HG03469 (cell line): Measurements from ENCODE around the gene SARDH.
"Not testable (repeated sequence)": the region's sequence is repeated elsewhere in the genome, so short reads cannot be mapped to it uniquely, and the experiment has no call there.

Source experiments
- ATAC-seq: cut with Tn5 transposase; IDR thresholded peaks from one replicate; pipeline ENCODE4 v1.9.1; 2021; ENCODE audit warnings: mild to moderate bottlenecking, moderate library complexity, moderate number of reproducible peaks; ENCODE audit not compliant: unreplicated experiment

SARDH gene

GRCh38 chr9:133777068-133777791 lies 39.1 kb upstream of the SARDH start:
- ATAC-seq: no peak

DNA sequence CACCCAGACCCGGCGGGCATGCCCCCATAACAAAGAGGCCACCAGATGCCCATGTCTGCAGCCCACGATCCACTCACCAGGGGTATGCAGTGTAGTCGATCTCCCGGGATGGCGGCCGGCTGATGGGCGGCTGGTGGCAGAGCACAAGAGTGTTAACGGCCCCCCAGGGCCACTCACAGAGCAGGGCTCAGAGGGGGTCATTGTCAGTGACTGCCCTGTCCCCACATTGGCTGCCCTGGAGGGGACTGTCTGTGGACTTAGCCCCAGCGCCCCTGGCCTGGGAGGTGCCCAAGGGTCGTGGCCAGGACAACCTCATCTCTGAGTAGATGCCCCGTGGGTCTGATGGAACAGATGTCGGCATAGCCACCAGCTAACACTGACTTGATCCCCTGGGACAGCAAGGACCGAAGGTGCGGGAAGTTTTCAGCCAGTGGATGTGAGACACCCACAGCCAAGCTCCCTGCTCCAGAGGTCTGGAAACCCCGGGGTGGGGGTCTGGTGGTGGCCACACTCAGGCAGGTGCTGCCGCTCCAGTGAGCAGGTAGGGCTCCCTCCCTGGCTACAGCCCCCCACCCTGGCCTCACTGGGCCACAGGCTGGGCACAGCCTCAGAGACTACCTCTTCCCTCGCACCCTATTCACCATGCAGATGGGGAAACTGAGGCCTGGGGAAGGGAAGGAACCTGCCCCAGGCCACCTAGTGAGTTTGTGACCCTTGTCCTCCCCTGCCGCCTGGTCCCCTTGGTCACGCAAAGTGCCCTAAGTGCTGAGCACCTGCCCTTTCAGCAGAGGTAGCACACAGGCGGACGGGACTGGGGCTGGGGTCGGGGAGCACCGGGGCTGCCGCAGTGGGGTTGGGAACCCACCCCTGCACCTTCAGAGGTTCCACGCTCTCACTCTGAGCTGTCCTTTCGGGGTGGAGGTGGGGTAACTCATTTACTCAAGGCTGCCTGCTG lies 38.1 kb upstream of the SARDH start:
- ATAC-seq: no peak

- no peak for ATAC-seq
Measured at GRCh38 chr9:133775291-133775690, 37.1 kb upstream of the SARDH start.

DNA sequence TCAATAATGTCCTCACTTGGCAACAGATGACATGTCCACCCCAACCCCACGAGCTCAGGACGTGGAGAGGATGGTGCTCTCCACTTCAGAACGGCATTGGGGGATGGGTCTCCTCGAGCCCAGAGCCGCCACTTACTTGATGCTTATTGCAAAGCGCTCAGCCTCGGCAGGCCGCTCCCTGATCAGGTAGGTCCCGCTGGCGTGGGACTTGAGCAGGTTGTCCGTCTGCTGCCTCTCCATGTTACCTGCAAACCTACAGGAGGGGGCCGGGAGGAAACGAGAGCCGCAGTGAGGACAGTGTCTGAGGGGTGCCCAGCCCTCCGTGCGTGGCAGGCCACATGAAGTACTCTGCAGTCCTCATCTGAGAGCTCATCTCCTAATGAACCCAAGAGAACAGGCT lies 36.6 kb upstream of the SARDH start:
- ATAC-seq: no peak

GRCh38 chr9:133773889-133774655 lies 35.9 kb upstream of the SARDH start:
- ATAC-seq: no peak

DNA sequence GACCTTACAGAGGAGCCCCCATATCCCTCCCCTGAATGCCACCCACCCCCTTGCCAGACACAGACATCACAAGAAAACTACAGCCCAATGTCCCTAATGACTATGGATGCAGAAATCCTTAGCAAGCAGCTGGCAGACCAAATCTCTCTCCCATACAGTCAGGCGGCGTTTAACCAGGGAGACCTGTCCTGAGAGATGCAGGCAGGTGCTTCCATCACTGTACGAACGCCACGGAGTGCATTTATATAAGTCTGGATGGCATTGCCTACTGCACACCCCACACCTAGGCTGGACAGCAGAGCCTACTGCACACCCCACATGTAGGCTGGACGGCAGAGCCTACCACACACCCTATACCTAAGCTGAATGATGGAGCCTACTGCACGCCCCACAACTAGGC lies 34.4 kb upstream of the SARDH start:
- no peak for ATAC-seq

DNA sequence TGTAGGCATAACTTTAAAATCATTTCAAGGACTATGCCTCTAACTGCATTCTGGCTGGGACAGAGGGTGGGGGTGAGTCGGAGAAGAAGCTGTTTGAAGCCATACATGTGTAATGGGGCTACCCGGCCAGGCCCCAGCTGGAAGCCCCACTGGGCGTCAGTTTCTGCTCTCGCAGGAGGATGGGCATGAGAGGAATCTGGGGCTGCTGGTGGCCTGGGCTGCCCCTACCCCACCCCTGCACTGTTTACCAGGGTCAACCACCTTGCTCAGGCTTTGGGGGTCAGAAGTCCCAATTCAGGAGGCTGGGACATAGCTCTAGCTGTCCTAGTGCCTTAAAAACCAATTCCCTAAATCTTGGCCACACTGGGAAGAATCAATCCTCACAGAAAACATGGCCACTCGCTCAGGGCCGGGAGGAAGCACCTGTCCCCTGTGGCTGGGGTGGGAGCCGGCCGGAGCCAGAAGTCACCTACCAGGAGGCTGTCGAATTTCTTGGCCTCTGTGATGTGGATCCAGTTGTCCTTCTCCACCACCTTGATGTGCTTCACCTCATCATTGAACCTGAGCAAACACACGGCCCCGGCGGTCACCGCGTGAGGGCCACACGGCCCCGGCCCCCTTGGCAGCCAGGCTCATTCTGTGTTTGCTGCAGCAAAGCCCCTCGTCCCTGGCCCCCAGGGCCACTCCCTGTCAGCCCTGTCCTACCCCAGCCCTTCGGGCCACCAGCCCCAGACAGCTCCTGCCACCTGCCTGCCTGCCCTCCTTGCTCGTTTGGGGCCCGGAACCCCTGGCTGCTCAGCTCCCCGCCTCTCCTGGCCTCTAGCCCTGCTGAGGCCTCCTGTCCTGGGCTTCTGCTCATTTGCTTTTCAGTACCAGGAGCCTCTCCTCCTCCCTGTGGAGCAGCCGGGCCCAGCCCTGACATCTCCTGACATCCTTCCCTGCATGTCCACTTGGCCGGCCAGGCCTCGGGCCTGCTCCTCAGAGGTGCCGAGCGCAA lies 33.6 kb upstream of the SARDH start:
- ATAC-seq: no peak

DNA sequence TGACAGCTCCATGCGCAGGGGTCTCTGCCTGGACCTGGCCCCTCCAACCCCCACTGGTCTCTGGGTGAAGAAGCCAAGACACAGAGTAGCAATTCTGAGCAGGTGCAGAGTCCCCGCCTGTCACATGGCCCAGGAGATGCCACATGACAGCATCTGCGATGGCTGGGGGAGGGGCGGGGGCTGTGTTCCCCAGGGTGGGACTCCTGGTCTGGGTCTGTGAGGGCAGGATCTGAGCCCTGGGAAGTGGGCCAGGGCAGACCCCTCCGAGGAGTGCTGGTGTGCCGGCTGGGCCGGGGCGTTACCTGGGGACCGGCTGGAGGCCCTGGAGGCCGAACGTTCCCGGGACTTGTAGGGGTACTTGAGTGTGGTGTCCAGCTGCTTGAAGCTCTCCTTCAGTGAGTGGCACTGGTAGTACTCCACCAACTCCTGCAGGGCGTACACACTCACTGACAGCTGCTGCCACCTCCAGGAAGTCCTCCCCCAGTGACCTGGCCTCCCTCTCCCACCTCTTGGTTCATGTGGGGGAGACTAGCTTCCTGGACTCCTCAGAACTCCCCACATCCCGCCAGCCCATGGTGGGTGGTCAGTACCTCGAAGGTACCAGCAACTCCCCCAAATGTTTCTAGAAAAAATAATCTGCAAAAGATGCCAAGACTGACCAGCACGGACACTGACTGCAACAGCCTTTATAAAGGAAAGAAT lies 32.1 kb upstream of the SARDH start:
- ATAC-seq: no peak

- ATAC-seq: no peak
Measured at GRCh38 chr9:133769511-133770075, 31.4 kb upstream of the SARDH start.

DNA sequence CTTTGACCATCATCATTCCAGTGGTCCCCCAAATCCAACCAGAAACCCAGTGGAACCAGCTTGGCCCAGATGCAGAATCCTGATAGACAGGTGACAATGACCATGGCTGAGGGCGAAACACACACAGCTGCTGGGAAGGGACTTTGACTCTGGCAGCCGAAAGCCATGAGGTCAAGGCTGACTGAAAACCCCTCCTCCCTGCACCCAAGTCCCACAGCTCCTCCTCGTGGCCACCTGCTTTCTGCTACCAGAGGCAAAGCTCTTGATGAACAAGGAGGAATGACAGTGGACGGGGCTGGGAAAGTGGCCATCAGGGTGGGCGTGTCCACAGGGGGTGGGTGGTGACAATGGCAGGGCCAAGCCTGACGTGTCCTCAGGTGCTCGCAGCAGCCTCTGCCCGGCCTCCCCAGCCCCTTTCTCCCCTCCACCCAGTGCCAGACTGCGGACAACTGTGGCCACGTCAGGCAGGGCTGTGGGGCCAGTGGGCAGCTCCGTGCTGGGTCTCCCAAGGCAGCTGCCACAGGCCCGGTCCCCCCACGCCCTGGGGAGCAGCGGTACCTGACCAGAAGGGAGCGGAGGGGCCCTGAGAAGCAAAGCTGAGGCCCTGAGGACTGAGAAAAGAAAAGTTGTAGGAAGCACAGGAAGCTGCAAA lies 30.8 kb upstream of the SARDH start:
- ATAC-seq: no peak

- no peak for ATAC-seq
Measured at GRCh38 chr9:133768371-133768858, 30.3 kb upstream of the SARDH start.

GRCh38 chr9:133767625-133768024 lies 29.5 kb upstream of the SARDH start:
- no peak for ATAC-seq

DNA sequence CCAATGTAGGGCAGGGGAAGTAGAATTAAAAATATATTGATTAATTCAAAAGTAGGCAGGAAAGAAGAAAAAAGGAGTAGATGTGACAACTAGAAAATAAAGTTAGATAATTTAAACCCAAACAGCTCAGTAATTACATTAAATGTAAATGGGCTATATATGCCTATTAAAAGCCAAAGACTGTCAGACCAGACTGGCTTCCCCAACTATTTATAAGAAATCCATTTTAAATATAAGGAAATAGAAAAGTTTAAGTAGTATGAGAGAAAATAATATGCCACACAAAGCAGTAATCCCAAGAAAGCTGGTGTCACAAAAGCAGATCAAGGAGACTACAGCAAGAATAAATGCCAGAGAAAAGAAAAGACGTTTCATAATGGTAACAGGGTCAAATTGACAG lies 28.9 kb upstream of the SARDH start:
- ATAC-seq: no peak

DNA sequence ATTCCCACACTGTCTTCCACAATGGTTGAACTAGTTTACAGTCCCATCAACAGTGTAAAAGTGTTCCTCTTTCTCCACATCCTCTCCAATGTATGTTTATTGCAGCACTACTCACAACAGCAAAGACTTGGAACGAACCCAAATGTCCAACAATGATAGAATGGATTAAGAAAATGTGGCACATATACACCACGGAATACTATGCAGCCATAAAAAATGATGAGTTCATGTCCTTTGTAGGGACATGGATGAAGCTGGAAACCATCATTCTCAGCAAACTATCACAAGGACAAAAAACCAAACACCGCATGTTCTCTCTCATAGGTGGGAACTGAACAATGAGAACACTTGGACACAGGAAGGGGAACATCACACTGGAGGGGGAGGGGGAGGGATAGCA lies 28.1 kb upstream of the SARDH start:
- not testable (repeated sequence) for ATAC-seq

GRCh38 chr9:133763272-133764183 lies 25.4 kb upstream of the SARDH start:
- ATAC-seq: no peak

GRCh38 chr9:133762488-133763271 lies 24.5 kb upstream of the SARDH start:
- ATAC-seq: no peak
